Upper lobe of left lung (tissue), 4 donors: ENCODE results near the gene ARHGAP11A.

Source experiments
- CTCF ChIP-seq, 6 experiments: fragments of 450-650 bp in 4 of 6; fragments of 200-600 bp in 2 of 6; sonication (generic) in 2 of 6; IDR thresholded peaks; one replicate each; pipeline ENCODE4 v1.5.1; 2016 to 2019; ENCODE audit warnings: antibody characterized with exemption in 6 of 6
- POLR2A ChIP-seq, 4 donors: fragments of 450-650 bp; IDR thresholded peaks; one replicate each; pipeline ENCODE4 v1.5.1; 2016 to 2017; ENCODE audit warnings: antibody characterized with exemption in 4 of 4, mild to moderate bottlenecking in 2 of 4

GRCh38 chr15:32636908-32637567 lies 21.7 kb downstream of the ARHGAP11A start:
- TF ChIP-seq CTCF (IDR thresholded peaks at IDR 0.05) (no peak), POLR2A (IDR thresholded peaks at IDR 0.05) (no peak)
